Stimulated activated CD4-positive, alpha-beta T cell treated with anti-CD3 and anti-CD28 coated beads, Interleukin-1b, Interleukin-23, amount 100 ng/mL, for 1 hour (primary cell): ENCODE results near the gene ASCL2.

Experiments used
- DNase-seq, 2 donors: peaks; one replicate each; pipeline ENCODE4 v3.0.0-alpha.2; 2020; ENCODE audit warnings: low read depth in 2 of 2

Gene ASCL2, protein sequence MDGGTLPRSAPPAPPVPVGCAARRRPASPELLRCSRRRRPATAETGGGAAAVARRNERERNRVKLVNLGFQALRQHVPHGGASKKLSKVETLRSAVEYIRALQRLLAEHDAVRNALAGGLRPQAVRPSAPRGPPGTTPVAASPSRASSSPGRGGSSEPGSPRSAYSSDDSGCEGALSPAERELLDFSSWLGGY

DNA sequence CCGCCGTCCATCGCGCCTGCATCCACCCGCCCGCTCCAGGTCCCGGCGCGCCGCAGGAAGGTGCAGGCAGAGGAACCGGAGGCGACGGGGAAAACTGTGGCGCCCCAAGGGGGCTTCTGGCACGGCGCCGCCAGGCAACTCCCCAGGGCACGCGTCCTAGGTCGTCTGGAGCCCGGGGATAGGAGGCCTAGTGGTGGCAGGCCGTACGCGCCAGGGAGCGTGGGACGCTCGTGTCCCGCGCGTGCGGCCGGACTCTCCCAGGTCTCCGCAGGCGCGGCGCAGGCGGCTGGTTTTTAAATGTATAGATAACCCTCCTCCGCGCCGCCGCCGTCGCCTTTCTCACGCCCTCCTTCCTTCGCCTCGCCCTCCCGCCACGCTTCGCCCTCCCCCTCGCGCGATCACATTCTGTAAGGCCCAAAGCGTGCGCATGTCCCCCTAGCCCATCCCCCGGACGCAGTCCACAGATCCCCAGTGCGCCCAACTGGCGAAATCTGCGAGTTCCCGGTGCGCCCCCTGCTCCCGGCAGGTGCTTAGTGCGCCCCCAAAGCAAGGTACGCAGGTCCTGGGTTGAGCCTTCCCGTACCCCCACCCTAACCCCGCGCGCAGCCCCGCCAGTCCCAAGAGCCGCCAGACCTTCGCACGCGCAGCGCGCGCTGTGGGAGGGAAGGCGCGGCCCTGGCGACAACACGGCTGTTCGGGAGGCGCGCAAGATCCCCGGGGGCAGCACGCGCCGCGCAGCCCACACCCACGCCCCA is at the start of gene ASCL2:
Gene ASCL2 (minus strand): TSS at position 267 of the 755 bp plus-strand sequence. CDS start 256 bp downstream, at position 11.
- no peak for DNase-seq

DNA sequence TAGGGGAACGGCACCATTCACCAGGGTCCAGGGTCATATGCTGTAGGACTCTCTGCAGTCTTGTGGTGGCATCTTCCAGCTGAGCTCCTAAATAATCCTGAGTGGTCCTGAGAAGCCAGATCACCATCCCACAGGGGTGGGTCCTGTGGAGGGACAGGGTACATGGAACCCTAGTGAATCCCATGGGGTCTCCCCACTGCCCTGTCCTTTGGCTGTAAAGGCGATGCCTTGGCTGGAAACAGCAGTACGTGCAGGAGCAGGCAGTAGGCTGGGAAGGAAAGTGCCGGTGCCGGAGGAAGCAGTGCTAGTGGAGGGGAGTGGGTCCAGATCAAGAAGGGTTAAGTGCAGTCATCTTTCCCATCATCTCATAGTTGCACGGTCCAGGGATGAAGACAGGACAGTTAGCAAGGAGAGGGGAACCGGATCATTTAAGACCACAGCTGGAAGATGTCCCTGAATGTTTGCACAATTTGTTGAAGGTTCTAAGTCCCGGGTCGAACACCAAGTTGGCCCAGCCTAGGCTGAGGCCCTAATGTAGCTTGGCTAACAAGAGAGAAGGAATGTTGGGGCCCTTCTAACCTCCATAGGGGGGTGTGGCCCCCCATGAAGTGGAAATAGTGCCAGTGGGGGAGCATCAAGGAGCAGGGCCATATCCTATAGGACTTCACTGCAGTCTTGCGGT is 49.5 kb upstream of the ASCL2 start:
- DNase-seq: no peak

DNA sequence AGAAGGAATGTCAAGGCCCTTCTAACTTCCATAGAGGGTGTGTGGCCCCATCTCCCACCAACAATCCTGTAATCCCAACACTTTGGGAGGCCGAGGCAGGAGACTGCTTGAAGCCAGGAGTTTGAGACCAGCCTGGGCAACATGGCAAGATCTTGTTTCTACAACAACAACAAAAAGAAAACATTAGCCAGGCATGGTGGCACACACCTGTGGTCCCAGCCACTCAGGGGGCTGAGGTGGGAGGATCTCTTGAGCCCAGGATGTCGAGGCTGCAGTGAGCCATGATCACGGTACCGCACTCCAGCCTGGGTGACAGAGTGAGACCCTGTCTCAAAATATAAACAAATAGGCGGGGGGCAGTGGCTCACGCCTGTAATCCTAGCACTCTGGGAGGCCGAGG is 48.3 kb upstream of the ASCL2 start:
- DNase-seq: no peak

DNA sequence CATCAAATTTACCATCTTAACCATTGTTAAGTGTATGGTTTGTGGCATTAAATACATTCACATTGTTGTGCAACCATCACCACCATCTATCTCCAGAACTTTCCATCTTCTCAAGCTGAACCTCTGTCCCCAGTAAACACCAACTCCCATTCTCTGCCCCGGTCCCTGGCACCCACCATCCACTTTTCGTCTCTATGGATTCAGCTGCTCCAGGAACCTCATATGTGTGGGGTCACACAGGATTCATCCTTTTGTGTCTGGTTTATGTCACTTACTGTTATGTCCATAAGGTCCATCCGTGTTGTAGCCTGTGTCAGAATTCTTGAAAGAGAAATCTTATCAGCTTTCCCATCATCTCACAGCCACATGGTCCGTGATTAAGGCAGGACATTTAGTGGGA is 47.7 kb upstream of the ASCL2 start:
- no peak for DNase-seq

DNA sequence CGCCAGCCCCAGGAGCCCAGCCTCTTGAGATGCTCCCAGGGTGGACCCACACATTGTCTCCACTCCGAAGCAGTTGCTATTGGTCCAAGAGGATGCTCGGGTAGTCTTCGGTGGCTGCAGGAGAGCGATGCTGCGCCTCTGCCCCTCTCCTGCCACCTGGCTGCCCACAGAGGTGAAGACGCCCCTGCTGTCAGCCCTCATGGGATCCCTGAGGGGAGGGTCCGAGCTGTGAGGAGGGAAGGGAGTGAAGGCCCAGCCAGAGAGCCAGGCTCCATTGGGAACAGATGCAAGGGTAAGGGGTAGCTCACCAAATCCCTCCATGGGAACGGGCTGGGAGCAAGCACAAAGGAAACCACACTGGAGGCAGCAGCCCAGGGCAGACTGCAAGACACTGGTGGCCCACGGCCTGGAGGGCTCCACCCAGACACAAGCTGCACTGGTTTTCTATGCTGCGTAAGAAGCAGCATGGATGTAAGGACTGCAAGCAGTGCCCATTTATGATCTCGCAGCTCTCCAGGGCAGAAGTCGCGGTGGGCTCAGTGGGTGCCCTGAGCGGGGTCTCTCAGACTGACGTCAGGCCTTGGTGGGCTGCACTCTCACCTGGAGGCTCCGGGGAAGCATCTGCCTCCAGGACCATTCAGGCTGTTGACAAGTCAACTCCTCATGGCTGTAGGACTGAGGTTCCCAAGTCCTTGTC is 47.1 kb upstream of the ASCL2 start:
- no peak for DNase-seq

DNA sequence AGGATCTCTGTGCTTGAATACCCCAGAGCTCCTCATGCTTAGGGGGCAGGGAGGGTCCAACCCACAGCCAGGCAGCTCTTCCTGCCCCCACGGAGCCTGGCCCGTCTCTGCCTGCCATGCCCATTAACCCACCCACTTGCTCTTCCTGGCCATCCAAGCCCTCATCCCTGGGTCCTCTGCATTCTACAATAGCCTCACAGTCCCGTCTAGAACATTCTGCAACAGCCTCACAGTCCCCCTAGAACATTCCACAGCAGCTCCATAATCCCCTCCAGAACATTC is 46.5 kb upstream of the ASCL2 start:
- no peak for DNase-seq

DNA sequence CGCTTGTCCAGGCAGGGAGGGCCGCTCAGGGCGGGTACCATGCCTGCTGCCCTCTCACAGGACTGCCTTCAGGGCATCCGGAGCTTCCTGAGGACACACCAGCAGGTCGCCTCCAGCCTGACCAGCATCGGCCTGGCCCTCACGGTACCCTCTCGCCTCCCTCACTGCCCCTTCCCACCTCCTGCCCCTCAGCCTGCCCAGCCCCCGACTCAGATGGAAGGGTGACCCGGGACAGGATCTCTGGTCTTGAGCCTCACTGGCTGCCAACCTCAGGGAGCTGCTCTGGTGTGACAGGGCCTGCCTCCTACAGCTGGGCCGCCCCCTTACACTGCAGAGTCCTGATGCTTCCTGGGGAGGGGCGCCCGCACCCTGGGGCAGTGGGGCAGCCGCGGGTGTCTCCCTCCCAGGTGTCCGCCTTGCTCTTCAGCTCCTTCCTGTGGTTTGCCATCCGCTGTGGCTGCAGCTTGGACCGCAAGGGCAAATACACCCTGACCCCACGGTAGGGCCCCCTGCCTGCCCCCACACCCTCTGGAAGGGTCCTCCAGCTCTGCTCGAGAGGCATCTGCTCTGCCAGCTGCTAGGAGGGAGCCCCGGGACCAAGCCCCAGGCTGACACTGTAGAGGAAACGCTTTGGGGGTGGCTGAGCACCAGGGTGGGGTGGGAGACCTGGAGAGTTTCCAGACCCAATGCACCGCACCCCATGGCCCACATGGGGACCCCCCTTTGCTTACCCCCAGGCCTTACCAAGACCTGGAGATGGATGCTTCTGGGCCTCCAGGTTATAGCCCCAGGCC is 46.0 kb upstream of the ASCL2 start:
- no peak for DNase-seq

DNA sequence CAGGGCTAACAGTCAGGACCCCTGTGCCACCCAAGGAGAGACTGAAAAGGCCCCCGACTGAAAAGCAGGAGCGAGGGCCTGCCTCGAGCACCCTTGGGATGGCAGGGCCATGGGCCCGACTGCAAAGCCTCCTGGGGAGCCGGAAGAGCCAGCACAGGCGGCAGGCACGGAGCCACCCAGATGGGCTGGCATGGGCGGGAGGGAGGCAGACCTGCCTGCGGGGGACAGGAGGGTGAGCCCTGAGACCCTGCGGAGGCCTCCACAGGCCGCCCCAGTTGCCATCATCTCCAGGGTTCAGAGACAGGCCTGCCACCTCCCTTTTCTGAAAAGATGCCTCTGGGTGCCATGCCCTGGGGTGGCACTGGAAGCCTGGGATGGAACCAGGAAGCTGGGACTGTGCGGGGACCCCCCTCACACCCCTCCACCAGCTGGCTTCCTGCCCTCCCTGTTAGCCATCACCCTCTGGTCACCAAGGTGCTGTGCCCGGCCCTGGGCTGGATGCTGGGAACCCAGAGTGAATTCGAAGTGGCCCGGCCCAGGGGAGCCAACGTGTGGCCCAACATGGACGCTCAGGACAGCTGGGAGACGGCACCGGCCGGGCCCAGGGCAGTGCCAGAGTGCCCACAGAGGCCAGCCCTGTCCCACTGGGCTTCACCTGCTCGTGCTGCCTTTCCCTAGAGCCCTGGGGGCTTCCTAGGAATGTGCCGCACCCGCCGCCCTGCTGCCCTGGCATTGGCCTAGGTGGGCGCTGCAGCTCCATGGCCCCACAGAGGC is 45.2 kb upstream of the ASCL2 start:
- no peak for DNase-seq

DNA sequence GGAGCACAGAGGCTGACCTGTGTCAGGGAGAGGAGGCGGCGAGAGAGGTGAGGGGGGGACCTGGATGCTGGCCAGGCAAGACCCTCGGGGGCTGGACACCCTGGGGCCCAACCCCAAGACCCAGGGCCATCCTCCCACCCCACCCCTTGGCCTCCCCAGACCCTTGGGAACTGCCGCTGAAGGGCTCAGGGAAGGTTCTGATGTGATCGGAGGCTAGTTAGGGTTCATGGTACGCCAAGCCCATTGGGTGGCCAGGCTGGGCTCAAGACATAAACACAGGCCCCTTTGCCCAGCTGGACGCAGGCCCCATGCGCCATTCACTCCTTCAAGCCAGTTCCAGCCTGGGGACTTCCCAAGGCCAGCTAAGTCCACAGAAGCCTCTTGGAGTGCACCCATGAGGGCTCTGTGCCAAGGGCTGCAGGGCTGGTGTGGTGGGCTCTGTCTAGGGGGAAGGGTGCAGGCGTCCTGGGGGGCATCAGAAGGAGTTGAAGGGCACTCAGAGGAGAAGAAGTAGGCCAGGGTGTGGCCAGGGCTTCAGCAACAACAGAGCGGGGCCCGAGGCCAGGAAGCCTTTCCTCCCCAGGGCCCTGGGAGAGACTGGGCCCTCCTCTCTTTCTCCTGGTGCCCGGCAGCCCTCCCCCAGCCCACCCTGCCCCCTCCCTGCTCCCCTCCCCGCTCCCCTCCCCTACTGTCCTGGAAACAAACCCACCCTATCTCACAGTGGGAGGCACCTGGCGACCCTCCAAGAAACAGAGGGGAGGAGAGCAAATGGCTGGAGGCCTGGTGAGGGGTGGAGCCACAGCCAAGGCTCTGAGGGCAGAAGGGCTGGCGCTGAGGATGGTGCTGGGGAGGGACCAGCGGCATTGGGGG is 44.4 kb upstream of the ASCL2 start:
- no peak for DNase-seq

DNA sequence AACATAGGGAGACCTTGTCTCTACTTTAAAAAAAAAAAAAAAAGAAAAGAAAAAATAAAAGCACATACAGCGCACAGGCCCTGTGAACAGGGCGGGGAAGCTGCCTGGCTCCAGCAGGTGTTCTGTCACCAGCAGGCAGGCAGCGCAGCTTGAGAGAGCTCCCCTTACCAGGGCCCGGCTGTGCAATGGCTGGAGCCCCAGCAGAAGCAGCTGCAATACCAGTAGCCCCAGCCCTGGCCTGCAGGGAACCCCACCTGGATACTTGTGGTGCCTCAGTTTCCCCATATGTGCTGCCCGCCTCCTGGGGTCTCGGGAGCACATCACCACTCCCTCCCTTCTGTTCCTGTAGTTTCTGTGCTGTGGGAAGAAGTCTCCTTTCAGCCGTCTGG is 43.7 kb upstream of the ASCL2 start:
- no peak for DNase-seq

DNA sequence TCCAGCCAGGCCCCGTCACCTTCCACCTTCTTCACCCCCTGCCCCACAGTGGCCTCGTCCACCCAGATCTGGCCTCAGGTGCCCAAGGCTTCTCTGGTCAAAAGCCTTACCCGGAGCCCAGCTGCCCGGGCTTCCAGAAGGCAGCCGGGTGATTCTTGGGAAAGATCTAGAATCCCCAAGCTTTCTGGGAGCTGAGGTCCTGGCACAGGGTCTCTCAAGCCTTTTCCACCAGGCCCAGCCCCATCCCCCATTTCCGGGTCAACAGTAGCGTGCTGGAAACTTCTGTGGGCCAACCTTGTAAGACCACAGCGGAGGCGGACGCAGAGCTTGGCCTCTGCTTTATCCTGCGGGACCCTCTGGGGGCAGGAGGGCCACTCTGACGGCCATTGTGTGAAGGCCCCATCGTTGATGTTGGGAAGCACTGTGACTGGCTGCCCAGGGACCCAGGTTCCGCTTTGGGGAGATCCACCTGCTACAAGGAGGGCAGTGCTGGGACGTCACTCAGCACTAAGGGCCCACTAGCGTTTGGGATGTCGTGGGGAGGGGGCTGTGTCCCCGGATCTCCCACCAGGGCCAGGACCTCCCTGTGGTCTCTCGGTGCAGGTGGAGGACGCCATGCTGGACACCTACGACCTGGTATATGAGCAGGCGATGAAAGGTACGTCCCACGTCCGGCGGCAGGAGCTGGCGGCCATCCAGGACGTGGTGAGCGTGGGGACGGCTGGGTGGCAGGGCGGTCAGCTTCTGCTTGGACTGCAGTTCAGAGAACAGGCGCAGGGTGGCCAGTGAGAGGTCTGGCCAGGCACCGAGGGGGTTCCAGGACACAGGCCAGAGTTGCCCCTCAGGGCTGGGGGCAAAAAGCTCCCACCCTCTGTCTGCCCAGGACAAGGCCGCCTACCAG is 42.9 kb upstream of the ASCL2 start:
- no peak for DNase-seq

DNA sequence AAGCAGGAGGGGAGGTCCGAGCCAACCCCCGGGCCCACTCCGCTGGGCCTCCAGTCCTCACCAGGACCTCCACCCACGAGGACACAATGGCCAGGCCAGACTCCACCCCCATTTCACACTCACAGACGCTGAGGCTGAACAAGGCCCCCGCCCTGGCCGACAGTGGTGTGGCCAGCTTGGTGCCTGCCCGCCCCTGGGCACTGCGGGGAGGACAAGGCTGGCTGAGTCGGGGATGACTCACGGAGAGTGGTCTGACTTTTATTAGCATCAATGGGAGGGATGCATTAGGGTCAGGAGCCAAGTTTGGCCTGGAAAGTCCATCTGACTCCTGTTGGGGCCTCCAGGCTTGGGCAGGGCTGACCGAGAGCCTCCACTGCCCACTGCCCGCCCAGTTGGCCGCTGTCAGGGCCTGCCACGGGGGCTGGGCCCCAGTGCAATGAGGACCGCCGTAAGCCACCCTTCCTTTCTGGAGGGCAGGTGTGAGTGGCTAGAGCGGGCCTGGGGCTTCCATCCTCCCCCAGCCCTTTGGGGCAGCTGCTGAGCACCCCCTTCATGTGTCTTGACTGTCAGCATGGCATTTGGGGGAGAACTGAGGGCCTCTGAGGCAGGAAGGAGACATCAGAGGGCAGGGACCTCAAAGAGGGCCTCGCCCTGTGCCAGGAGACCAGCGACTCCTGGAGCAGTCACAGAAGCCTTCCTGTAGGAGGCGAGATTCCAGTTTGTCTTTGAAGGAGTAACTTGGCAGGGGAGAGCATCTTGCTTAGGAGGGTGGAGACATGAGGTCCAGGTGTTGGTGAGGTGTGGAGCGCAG is 42.0 kb upstream of the ASCL2 start:
- no peak for DNase-seq

DNA sequence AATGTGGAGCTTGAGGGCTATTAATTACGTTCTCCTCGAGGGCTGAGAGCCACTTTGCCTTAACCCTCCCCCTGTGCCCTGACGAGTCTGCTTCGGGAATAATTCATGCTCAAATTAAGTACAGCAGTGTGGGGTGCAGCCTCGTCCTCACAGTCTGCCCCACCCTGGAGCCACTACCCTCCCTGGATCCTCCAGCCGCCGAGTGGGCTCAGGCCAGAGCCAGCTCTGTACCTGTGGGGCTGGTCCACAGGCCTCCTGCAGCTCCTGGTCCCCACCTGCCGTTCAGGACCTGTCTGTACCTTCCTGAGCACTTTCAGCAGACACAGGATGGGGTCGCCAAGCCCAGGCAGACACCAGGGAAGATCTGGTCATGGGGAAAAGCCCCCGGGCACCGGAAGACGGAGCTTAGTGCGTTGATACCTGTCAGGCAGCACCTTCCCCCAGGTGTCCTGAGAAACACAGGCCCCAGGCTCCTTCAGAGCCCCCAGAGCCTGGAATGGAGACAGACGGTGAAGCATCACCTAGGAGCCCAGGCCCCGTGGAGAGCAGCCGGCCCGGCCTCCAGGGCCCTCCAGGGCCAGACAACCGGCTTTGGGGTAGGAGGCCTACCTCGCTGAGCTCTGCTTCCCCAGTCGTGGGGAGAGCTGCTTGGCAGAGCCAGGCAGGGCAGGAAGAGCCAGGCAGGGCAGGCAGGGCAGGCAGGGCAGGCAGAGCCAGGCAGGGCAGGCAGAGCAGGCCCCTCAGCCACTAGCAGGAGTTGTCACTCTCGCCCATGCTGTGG is 41.2 kb upstream of the ASCL2 start:
- no peak for DNase-seq

DNA sequence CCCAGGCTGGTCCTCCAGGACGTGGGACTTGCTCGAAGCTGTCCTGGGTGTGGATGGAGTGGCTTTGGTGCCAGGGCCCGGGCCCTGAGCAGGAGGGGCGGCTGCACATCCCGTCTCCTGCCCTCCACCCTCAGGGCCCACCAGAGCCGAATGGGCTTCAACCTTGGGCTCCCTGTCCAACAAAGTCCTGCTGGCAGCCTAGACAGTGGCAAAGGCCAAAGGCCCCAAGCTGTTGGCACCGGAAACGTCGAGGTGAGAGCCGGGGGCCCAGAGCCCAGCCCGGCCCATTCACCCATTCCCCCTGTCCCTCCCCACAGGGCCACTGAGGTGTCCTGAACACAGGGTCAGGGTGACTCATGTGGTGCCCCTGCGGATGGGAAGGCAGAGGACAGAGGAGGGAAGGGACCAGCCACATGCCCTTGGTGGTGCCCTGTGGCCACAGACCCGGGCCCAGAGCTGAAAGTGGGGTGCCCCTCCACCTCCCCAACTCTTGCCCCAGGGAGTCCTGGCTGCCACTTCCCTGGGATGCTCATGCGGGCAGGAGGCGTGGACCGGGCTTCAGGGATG is 40.5 kb upstream of the ASCL2 start:
- DNase-seq: no peak

DNA sequence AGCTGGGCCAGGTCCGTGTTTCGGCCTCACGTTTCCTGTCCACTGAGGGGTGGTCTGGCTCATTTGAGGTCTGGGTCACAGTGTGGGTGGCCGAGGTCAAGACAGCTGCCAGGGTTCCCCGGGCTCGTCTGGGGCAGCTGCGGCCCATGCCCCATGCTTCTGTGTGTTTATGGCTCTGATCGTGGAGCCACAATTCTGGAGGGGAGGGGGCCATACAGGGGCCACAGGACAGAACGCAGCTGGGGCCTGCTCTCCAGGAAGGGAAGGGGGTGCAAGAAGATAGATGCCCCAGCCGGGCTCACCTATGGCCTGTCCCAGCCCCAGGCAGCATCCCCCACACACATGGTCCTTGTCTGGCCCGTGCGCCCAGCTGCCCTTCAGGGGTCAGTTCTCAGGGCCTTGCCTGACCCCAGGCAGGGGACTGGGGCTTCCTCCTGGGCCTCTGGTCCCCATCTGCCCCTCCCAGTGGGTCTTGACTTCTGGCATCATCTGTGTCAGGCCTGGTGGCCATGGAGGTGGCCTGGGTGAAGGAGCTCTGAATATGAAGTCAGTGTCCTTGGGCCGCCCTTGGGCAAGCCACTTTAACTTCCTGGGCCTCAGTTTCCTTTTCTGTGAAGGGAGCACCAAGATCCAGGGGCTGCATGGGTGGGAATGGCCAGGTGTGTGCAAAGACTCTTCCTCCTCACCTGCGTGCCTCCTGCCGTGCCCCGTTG is 39.8 kb upstream of the ASCL2 start:
- no peak for DNase-seq

DNA sequence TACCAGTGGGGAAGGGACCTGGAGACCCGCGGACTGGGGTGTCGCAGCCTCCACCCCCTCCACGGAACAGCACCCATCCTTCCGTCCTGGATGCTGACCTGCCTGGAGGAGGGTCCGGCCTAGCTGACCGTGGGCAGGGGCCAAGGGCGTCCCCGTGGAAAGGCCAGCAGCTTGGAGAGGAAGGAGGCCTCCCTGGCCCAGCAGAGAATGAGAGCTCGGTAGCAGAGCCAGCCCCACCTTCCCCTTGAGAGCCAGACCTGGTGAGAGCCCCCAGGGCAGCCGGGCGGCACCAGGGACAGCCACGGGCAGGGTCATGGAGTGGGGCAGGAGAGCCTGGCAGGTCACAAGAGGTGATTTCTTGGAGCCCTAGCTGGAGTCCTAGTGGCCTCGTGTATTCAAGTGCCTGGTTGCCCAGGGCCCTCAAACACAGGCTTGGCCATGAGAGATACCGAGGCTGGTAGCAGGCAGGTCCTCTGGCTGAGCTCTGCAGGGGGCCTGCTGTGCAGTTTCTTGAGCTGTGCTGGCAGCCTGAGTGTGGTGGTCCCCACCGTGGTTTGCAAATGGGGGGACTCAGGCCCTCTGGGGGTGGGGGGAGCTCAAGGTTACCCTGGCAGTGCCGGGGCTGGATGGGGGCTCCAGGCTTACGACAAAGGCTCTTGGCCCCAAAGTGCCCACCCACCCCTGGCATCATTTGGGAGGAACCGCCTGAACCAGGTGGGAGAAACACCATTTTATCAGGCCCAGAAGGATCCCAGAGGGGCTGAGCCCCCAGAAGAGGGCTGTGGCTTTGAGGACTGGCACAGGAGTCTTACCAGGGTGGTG is 39.1 kb upstream of the ASCL2 start:
- no peak for DNase-seq
